HepG2 (cell line): ENCODE results near the gene PIEZO2.

ENCODE experiments used
- EZH2 ChIP-seq: conservative IDR thresholded peaks from 2 replicates; pipeline ENCODE4 v1.6.1; 2012; ENCODE audit warnings: mild to moderate bottlenecking, low read depth, low read length, moderate library complexity
- KDM1A ChIP-seq: IDR thresholded peaks from 2 replicates; pipeline ENCODE4 v1.6.1; 2016; ENCODE audit warnings: missing compliant biosample characterization

DNA sequence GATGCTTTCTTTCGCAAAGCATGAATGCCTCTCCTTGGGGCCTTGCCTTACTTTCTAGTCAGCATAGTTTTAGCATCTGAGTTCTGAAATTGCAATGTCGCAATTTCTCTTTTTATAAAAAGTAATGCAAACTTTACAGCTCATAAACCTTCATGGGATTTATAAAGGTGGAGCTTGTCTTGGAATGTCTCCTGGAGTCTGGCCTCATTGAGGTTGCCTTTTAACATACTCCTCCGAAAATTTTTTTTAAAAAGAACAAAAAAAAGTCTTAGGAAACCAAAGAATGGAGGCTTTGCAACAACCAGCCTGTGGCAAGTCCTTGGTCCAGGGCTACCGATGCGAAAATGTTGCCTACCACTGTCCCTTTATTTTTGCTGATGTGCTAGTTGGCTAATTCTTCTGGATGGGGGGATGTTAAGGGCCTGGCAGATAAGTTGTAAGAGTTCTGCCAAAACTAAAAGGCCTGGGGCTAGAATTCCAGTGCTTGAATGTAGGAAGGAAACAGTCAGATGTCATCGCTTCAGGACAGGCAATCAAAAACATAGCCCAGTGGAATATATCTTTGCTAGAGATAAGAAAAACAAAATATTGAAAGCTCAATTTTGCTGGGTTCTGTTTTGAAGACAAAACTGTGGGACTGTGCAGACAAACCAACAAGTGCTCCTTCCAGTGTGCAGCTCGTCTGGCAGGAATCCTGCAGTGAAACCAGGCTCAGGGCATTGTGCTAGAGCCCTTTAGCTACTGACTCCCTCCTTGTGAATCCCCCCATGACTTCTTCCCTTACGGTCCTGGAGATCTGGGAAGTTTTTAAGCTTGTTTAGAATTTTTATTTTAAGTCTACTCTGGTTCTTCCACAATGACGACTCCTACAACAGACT, 213.0 kb downstream of the PIEZO2 start:
- TF ChIP-seq EZH2 (no peak), KDM1A (no peak)
